C4-2B (cell line): ENCODE measurements around the gene APOBEC3C.
"Not testable (repeated sequence)": the region's sequence is repeated elsewhere in the genome, so short reads cannot be mapped to it uniquely, and the experiment has no call there.

Source experiments
- H3K27ac ChIP-seq: fragments of 450-650 bp; 2 replicates; pipeline ENCODE4 v1.5.1; 2017
- CTCF ChIP-seq: fragments of 450-650 bp; conservative IDR thresholded peaks from 2 replicates; pipeline ENCODE4 v1.5.1; 2017; ENCODE audit warnings: mild to moderate bottlenecking
- ZFX ChIP-seq: fragments of 450-650 bp; IDR thresholded peaks from 2 replicates; pipeline ENCODE4 v1.6.1; 2017

The APOBEC3C gene

GRCh38 chr22:38984224-38984623 lies 29.8 kb upstream of the APOBEC3C start:
- TF ChIP-seq CTCF (no peak), ZFX (no peak)
- no peak overlapping the region for H3K27ac ChIP-seq

GRCh38 chr22:38984784-38985757 lies 29.0 kb upstream of the APOBEC3C start:
- H3K27ac ChIP-seq = not testable (repeated sequence)

GRCh38 chr22:38986629-38987028 lies 27.4 kb upstream of the APOBEC3C start:
- H3K27ac ChIP-seq = no peak overlapping the region
- TF ChIP-seq CTCF = no peak
- no peak for TF ChIP-seq ZFX

GRCh38 chr22:38987171-38987895 lies 26.7 kb upstream of the APOBEC3C start:
- H3K27ac ChIP-seq = no peak overlapping the region

GRCh38 chr22:38989466-38989865 lies 24.6 kb upstream of the APOBEC3C start:
- no peak for TF ChIP-seq CTCF
- no peak for TF ChIP-seq ZFX
- H3K27ac ChIP-seq = no peak overlapping the region

More at GRCh38 chr22:38987171-38987895, 26.7 kb upstream of the APOBEC3C start:
- no peak for TF ChIP-seq CTCF
- no peak for TF ChIP-seq ZFX

- not testable (repeated sequence) for H3K27ac ChIP-seq
These were observed 21.1 kb upstream of the APOBEC3C start for GRCh38 chr22:38992871-38993371.

- H3K27ac ChIP-seq = no peak overlapping the region
- no peak for TF ChIP-seq CTCF
- TF ChIP-seq ZFX = no peak
These were observed 18.0 kb upstream of the APOBEC3C start for GRCh38 chr22:38996105-38996504.

GRCh38 chr22:38997518-38997917 lies 16.5 kb upstream of the APOBEC3C start:
- TF ChIP-seq ZFX (no peak), CTCF (no peak)
- H3K27ac ChIP-seq = no peak overlapping the region
